OCI-LY3 (cell line): ENCODE data around the gene TLE6.

ENCODE experiments used
- H2AFZ ChIP-seq: fragments of 200-600, 300-600 bp; shearing (Covaris generic); 2 replicates; pipeline ENCODE4 v1.6.0; 2014; ENCODE audit warnings: antibody characterized with exemption, low read depth, low read length
- H3K27ac ChIP-seq: fragments of 200-600, 300-600 bp; sonication (generic); 2 replicates; pipeline ENCODE4 v1.5.1; 2014; ENCODE audit warnings: mild to moderate bottlenecking, low read length, moderate library complexity, mixed read lengths
- H3K27me3 ChIP-seq: fragments of 200-600, 300-600 bp; sonication (generic); 2 replicates; pipeline ENCODE4 v1.6.1; 2014; ENCODE audit warnings: low read depth, low read length, mixed read lengths
- H3K36me3 ChIP-seq: fragments of 200-600, 300-600 bp; sonication (generic); replicated peaks from 2 replicates; pipeline ENCODE3; 2014; ENCODE audit warnings: low read depth, low read length, mixed read lengths
- H3K4me1 ChIP-seq: fragments of 300-600, 200-600 bp; sonication (generic); 2 replicates; pipeline ENCODE4 v1.6.1; 2014; ENCODE audit warnings: low read length, mixed read lengths
- H3K4me2 ChIP-seq: fragments of 200-600, 300-600 bp; sonication (generic); 2 replicates; pipeline ENCODE4 v1.6.1; 2014; ENCODE audit warnings: low read length, mixed read lengths
- H3K4me3 ChIP-seq: fragments of 300-600, 200-600 bp; sonication (generic); 2 replicates; pipeline ENCODE4 v1.5.1; 2014; ENCODE audit warnings: antibody characterized with exemption, mild to moderate bottlenecking, low read length, moderate library complexity
- H3K79me2 ChIP-seq: fragments of 300-600, 200-600 bp; shearing (Covaris generic); 2 replicates; pipeline ENCODE4 v1.6.1; 2014; ENCODE audit warnings: mild to moderate bottlenecking, low read length, mixed read lengths
- H3K9ac ChIP-seq: fragments of 300-600, 200-600 bp; shearing (Covaris generic); 2 replicates; pipeline ENCODE4 v1.6.0; 2014; ENCODE audit warnings: mild to moderate bottlenecking, low read length, moderate library complexity
- H3K9me3 ChIP-seq: fragments of 200-600, 300-600 bp; shearing (Covaris generic); 2 replicates; pipeline ENCODE4 v1.6.1; 2014; ENCODE audit warnings: low read length, mixed read lengths; ENCODE audit not compliant: insufficient read depth
- H4K20me1 ChIP-seq: fragments of 200-600, 300-600 bp; sonication (generic); 2 replicates; pipeline ENCODE4 v1.6.1; 2016; ENCODE audit warnings: low read length, mixed read lengths; ENCODE audit not compliant: insufficient read depth
- EZH2phosphoT487 ChIP-seq: fragments of 200-600 bp; shearing (Covaris generic); IDR thresholded peaks from 2 replicates; pipeline ENCODE4 v1.6.1; 2018; ENCODE audit warnings: antibody characterized with exemption, mixed run types, low read depth
- TF ChIP-seq, protein P1 (sequence below): fragments of 200-600, 300-600 bp; sonication (generic); IDR thresholded peaks from 2 replicates; pipeline ENCODE4 v1.5.1; 2014; ENCODE audit warnings: antibody characterized with exemption, low read length, low read depth

TLE6 gene

DNA sequence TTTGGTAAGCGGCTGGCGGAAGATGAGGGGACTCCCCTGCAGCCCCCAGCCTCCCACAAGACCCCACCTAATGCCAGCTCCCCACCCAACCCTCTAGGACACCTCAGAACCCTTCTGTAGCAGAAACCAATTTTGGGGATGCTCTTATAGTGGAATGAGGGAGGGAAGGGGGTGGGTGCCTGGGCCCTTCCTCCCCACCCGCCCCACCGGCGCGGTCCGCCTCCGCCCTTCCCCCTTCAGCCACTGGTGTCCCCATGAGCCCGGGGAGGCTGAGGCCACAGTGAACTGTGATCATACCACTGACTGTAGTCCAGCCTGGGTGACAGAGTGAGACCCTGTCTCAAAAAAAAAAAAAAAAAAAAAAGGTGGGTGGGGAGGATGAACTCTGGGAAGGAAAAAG lies 16.2 kb downstream of the TLE6 start:
- no peak overlapping the region for H3K4me3 ChIP-seq
- no peak overlapping the region for H3K27ac ChIP-seq
- H3K9me3 ChIP-seq, result no peaks in the 10 kb centered on the region
- no peak for TF ChIP-seq EZH2phosphoT487
- H3K27me3 ChIP-seq, result no peaks in the 10 kb centered on the region
- H2AFZ ChIP-seq, result no peak overlapping the region
- no peaks in the 10 kb centered on the region for H4K20me1 ChIP-seq
- no peak overlapping the region for H3K4me2 ChIP-seq
- H3K4me1 ChIP-seq, result no peaks in the 10 kb centered on the region
- no peaks in the 10 kb centered on the region for H3K36me3 ChIP-seq
- no peaks in the 10 kb centered on the region for H3K79me2 ChIP-seq
- no peak overlapping the region for H3K9ac ChIP-seq

DNA sequence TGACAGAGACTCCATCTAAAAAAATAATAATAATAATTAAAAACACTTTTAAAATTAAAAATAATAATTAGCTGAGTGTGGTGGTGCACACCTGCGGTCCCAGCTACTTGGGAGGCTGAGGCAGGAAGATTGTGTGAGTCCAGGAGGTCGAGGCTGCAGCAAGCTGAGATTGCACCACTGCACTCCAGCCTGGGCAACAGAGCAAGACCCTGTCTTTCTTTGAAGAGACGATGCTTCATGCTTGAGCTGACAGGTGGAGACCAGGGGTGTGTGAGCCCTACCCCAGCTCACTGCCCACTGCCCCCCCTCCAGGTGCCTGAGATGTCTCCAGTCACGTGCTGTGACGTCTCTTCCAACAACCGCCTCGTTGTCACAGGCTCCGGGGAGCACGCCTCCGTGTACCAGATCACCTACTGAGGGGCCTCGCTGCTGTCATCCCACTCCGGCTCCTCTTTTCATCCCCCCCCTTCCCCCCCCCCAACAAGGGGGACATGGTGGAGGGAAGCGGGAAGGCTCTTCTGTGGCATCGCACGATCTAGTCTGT lies 17.3 kb downstream of the TLE6 start:
- Histone ChIP-seq H3K4me1 (no peaks in the 10 kb centered on the region), H3K4me2 (no peak overlapping the region), H4K20me1 (no peaks in the 10 kb centered on the region), H3K9ac (no peak overlapping the region), H3K4me3 (no peak overlapping the region), H3K79me2 (no peaks in the 10 kb centered on the region), H3K9me3 (no peaks in the 10 kb centered on the region), H3K27me3 (no peaks in the 10 kb centered on the region), H3K36me3 (no peaks in the 10 kb centered on the region), H2AFZ (no peak overlapping the region), H3K27ac (no peak overlapping the region)
- TF ChIP-seq, protein P1, sequence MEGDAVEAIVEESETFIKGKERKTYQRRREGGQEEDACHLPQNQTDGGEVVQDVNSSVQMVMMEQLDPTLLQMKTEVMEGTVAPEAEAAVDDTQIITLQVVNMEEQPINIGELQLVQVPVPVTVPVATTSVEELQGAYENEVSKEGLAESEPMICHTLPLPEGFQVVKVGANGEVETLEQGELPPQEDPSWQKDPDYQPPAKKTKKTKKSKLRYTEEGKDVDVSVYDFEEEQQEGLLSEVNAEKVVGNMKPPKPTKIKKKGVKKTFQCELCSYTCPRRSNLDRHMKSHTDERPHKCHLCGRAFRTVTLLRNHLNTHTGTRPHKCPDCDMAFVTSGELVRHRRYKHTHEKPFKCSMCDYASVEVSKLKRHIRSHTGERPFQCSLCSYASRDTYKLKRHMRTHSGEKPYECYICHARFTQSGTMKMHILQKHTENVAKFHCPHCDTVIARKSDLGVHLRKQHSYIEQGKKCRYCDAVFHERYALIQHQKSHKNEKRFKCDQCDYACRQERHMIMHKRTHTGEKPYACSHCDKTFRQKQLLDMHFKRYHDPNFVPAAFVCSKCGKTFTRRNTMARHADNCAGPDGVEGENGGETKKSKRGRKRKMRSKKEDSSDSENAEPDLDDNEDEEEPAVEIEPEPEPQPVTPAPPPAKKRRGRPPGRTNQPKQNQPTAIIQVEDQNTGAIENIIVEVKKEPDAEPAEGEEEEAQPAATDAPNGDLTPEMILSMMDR, result no peak
- no peak for TF ChIP-seq EZH2phosphoT487

DNA sequence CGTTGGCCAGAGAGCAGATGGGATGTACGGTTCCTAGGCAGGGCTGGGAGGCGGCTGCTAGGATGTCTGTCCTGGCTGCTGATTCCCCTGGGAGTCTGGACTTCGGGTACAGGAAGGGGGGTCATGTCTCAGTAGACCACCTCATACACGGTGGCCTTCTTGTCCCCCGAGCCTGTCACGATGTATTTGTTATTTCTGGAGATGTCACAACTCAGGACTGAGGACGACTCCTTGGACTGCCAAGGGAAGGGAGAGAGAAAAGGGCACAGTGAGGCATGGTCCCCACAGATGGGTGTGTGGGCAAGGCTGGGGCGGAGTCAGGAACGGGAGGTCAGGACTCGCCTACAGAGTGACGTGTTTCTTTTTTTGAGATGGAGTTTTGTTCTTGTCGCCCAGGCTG lies 20.4 kb downstream of the TLE6 start:
- no peaks in the 10 kb centered on the region for H3K36me3 ChIP-seq
- TF ChIP-seq, protein P1, result no peak
- TF ChIP-seq EZH2phosphoT487, result no peak
- no peak overlapping the region for H3K27ac ChIP-seq
- H3K79me2 ChIP-seq, result no peaks in the 10 kb centered on the region
- H4K20me1 ChIP-seq, result no peaks in the 10 kb centered on the region
- no peaks in the 10 kb centered on the region for H3K27me3 ChIP-seq
- H3K4me1 ChIP-seq, result no peaks in the 10 kb centered on the region
- no peak overlapping the region for H2AFZ ChIP-seq
- H3K9me3 ChIP-seq, result no peaks in the 10 kb centered on the region
- no peak overlapping the region for H3K4me2 ChIP-seq
- H3K9ac ChIP-seq, result no peak overlapping the region
- no peak overlapping the region for H3K4me3 ChIP-seq

GRCh38 chr19:2998642-2999041 lies 21.3 kb downstream of the TLE6 start:
- Histone ChIP-seq H3K9me3 (no peaks in the 10 kb centered on the region), H3K4me3 (no peak overlapping the region), H3K4me1 (no peaks in the 10 kb centered on the region), H4K20me1 (no peaks in the 10 kb centered on the region), H3K4me2 (no peak overlapping the region), H2AFZ (no peak overlapping the region), H3K9ac (no peak overlapping the region), H3K27ac (no peak overlapping the region), H3K79me2 (no peaks in the 10 kb centered on the region), H3K36me3 (no peaks in the 10 kb centered on the region), H3K27me3 (no peaks in the 10 kb centered on the region)
- TF ChIP-seq EZH2phosphoT487, result no peak
- TF ChIP-seq, protein P1, result no peak
